ENCODE measurements around the gene PPP1R16B.

The PPP1R16B gene

GRCh38 chr20:38782275-38782674 lies 23.2 kb upstream of the PPP1R16B start:
- no peaks in the 10 kb centered on the region for H3K9me3 ChIP-seq
- no peak overlapping the region for H3K27ac ChIP-seq
- no peaks in the 10 kb centered on the region for H3K36me3 ChIP-seq
- H3K4me3 ChIP-seq (ENCODE audit: low read depth in 1 of 2, low read length in 1 of 2), result no peak overlapping the region
- H3K4me1 ChIP-seq (ENCODE audit: control insufficient read depth in 1 of 2, insufficient read depth in 1 of 2, low read depth in 1 of 2, low read length in 1 of 2), result no peaks in the 10 kb centered on the region
- no peak for TF ChIP-seq CTCF (IDR thresholded peaks at IDR 0.05)
- H3K27me3 ChIP-seq, result no peaks in the 10 kb centered on the region

GRCh38 chr20:38787870-38788269 lies 17.6 kb upstream of the PPP1R16B start:
- no peaks in the 10 kb centered on the region for H3K4me1 ChIP-seq (ENCODE audit: control insufficient read depth in 1 of 2, insufficient read depth in 1 of 2, low read depth in 1 of 2, low read length in 1 of 2)
- no peak overlapping the region for H3K4me3 ChIP-seq (ENCODE audit: low read depth in 1 of 2, low read length in 1 of 2)
- no peaks in the 10 kb centered on the region for H3K36me3 ChIP-seq
- no peak for TF ChIP-seq CTCF (IDR thresholded peaks at IDR 0.05)
- H3K27ac ChIP-seq, result no peak overlapping the region
- no peaks in the 10 kb centered on the region for H3K9me3 ChIP-seq
- peaks cover 6% of the 10 kb centered on the region for H3K27me3 ChIP-seq

- no peaks in the 10 kb centered on the region for H3K4me1 ChIP-seq (ENCODE audit: control insufficient read depth in 1 of 2, insufficient read depth in 1 of 2, low read depth in 1 of 2, low read length in 1 of 2)
- no peak for TF ChIP-seq CTCF (IDR thresholded peaks at IDR 0.05)
- H3K27ac ChIP-seq, result no peak overlapping the region
- no peaks in the 10 kb centered on the region for H3K9me3 ChIP-seq
- H3K36me3 ChIP-seq, result no peaks in the 10 kb centered on the region
- no peak overlapping the region for H3K4me3 ChIP-seq (ENCODE audit: low read depth in 1 of 2, low read length in 1 of 2)
- H3K27me3 ChIP-seq, result peaks cover 15% of the 10 kb centered on the region
Measured at GRCh38 chr20:38789503-38790199, 15.8 kb upstream of the PPP1R16B start.

- H3K27me3 ChIP-seq, result peaks cover 15% of the 10 kb centered on the region
- H3K27ac ChIP-seq, result no peak overlapping the region
- no peaks in the 10 kb centered on the region for H3K9me3 ChIP-seq
- H3K36me3 ChIP-seq, result no peaks in the 10 kb centered on the region
- no peaks in the 10 kb centered on the region for H3K4me1 ChIP-seq (ENCODE audit: control insufficient read depth in 1 of 2, insufficient read depth in 1 of 2, low read depth in 1 of 2, low read length in 1 of 2)
- peak; percentile 60 for TF ChIP-seq CTCF (IDR thresholded peaks at IDR 0.05)
- H3K4me3 ChIP-seq (ENCODE audit: low read depth in 1 of 2, low read length in 1 of 2), result no peak overlapping the region
Measured at GRCh38 chr20:38790200-38791053, 15.1 kb upstream of the PPP1R16B start.

GRCh38 chr20:38791291-38791690 lies 14.2 kb upstream of the PPP1R16B start:
- TF ChIP-seq CTCF (IDR thresholded peaks at IDR 0.05), result no peak
- Histone ChIP-seq H3K4me3 (ENCODE audit: low read depth in 1 of 2, low read length in 1 of 2) (no peak overlapping the region), H3K27ac (no peak overlapping the region), H3K9me3 (no peaks in the 10 kb centered on the region), H3K36me3 (no peaks in the 10 kb centered on the region), H3K4me1 (ENCODE audit: control insufficient read depth in 1 of 2, insufficient read depth in 1 of 2, low read depth in 1 of 2, low read length in 1 of 2) (no peaks in the 10 kb centered on the region), H3K27me3 (peaks cover 15% of the 10 kb centered on the region)

Data from neutrophil (primary cell).